ENCODE measurements around the gene PIK3R1. TPM values are rescaled to one million over a fixed set of nuclear protein-coding genes. Genes with fewer than 3 reads are reported as not detected.

Gene PIK3R1
- total and polyA plus RNA-seq, 4 donors: 22.6 to 123 (median 47.3) TPM

GRCh38 chr5:68299575-68299974 is 84.0 kb downstream of the PIK3R1 start:
- DNase-seq (ENCODE audit: low spot score): no peak
- H3K36me3 ChIP-seq (ENCODE audit: control insufficient read depth in 4 of 4, insufficient read depth in 3 of 4, low read depth in 1 of 4, low read length in 3 of 4): peaks cover 3 to 56% (median 52%) of the 10 kb centered on the region in 4 donors
- no peaks in the 10 kb centered on the region for H3K9me3 ChIP-seq (ENCODE audit: control insufficient read depth in 4 of 4, low read length in 3 of 4)
- H3K27me3 ChIP-seq (ENCODE audit: control insufficient read depth in 4 of 4, insufficient read depth in 4 of 4, low read length in 3 of 4): no peaks in the 10 kb centered on the region
- peaks cover 0 to 2% (median 0%) of the 10 kb centered on the region in 4 donors for H3K4me1 ChIP-seq (ENCODE audit: control insufficient read depth in 4 of 4, insufficient read depth in 4 of 4, low read length in 3 of 4)
- no peak overlapping the region for H3K4me3 ChIP-seq (ENCODE audit: low read depth in 1 of 3, low read length in 3 of 3)
- H3K9ac ChIP-seq (ENCODE audit: low read depth in 1 of 2, low read length in 2 of 2): no peak overlapping the region
- H3K27ac ChIP-seq (ENCODE audit: low read depth in 1 of 2, low read length in 2 of 2): no peak overlapping the region
- 95% methylated on average over 3 of the region's 3 CpGs for WGBS
- TF ChIP-seq ATF3 (IDR thresholded peaks at IDR 0.05) (no peak), GABPA (IDR thresholded peaks at IDR 0.05 in 1 of 2, conservative IDR thresholded peaks at IDR 0.05 in 1 of 2) (no peak), NR2F2 (IDR thresholded peaks at IDR 0.05) (no peak), YY1 (IDR thresholded peaks at IDR 0.05) (no peak), TAF1 (conservative IDR thresholded peaks at IDR 0.05) (no peak), FOXA1 (IDR thresholded peaks at IDR 0.05) (no peak), RXRA (IDR thresholded peaks at IDR 0.05) (no peak), FOXA2 (IDR thresholded peaks at IDR 0.05) (no peak)

GRCh38 chr5:68303038-68303738 is 87.6 kb downstream of the PIK3R1 start:
- H3K4me3 ChIP-seq (ENCODE audit: low read depth in 1 of 3, low read length in 3 of 3): no peak overlapping the region
- no peak for DNase-seq (ENCODE audit: low spot score)
- H3K27me3 ChIP-seq (ENCODE audit: control insufficient read depth in 4 of 4, insufficient read depth in 4 of 4, low read length in 3 of 4): no peaks in the 10 kb centered on the region
- no peak for TF ChIP-seq ATF3 (IDR thresholded peaks at IDR 0.05)
- no peak for TF ChIP-seq RXRA (IDR thresholded peaks at IDR 0.05)
- TF ChIP-seq EGR1 (IDR thresholded peaks at IDR 0.05; ENCODE audit: low read depth in 2 of 2): no peak
- TF ChIP-seq JUND (IDR thresholded peaks at IDR 0.05): no peak
- TF ChIP-seq RAD21 (IDR thresholded peaks at IDR 0.05): no peak
- no peak for TF ChIP-seq HNF4G (IDR thresholded peaks at IDR 0.05)
- TF ChIP-seq SP1 (IDR thresholded peaks at IDR 0.05): no peak
- TF ChIP-seq NR2F2 (IDR thresholded peaks at IDR 0.05): no peak
- TF ChIP-seq GABPA (IDR thresholded peaks at IDR 0.05 in 1 of 2, conservative IDR thresholded peaks at IDR 0.05 in 1 of 2): no peak
- no peak for TF ChIP-seq REST (IDR thresholded peaks at IDR 0.05)
- no peak for TF ChIP-seq CTCF (IDR thresholded peaks at IDR 0.05; ENCODE audit: low read depth, low read length, missing input control)
- no peaks in the 10 kb centered on the region for H3K9me3 ChIP-seq (ENCODE audit: control insufficient read depth in 4 of 4, low read length in 3 of 4)
- 63% methylated on average over 3 of the region's 3 CpGs for WGBS
- H3K9ac ChIP-seq (ENCODE audit: low read depth in 1 of 2, low read length in 2 of 2): no peak overlapping the region
- no peak overlapping the region for H3K27ac ChIP-seq (ENCODE audit: low read depth in 1 of 2, low read length in 2 of 2)
- H3K4me1 ChIP-seq (ENCODE audit: control insufficient read depth in 4 of 4, insufficient read depth in 4 of 4, low read length in 3 of 4): no peaks in the 10 kb centered on the region
- peaks cover 0 to 22% (median 19%) of the 10 kb centered on the region in 4 donors for H3K36me3 ChIP-seq (ENCODE audit: control insufficient read depth in 4 of 4, insufficient read depth in 3 of 4, low read depth in 1 of 4, low read length in 3 of 4)
